ENCODE results near the gene GDPD5. TPM values are rescaled to one million over a fixed set of nuclear protein-coding genes. Genes with fewer than 3 reads are reported as not detected.

Gene GDPD5
- total RNA-seq, 2 donors from 2014 or later: 3.0 to 8.6 TPM

- 89 to 98% methylated on average over 1 to 2 of the region's 2 CpGs for WGBS, 2 experiments (ENCODE audit: insufficient coverage in 1 of 2, insufficient read length in 1 of 2)
- Mint-ChIP-seq H3K4me1 (peaks cover 10% of the 10 kb centered on the region), H3K27me3 (ENCODE audit: insufficient read depth) (peaks cover 1% of the 10 kb centered on the region), H3K9me3 (no peaks in the 10 kb centered on the region), H3K4me3 (no peak overlapping the region), H3K27ac (no peak overlapping the region), H3K36me3 (ENCODE audit: low read depth) (no peaks in the 10 kb centered on the region)
- Histone ChIP-seq H3K9me3 (ENCODE audit: control insufficient read depth, low read length) (no peaks in the 10 kb centered on the region), H3K9ac (ENCODE audit: extremely low read depth, low read length, poor library complexity, severe bottlenecking) (no peak overlapping the region), H3K4me3 (ENCODE audit: low read length) (no peak overlapping the region), H3K36me3 (ENCODE audit: control insufficient read depth, insufficient read depth, low read length) (no peaks in the 10 kb centered on the region), H3K4me1 (ENCODE audit: control insufficient read depth, insufficient read depth, low read length) (peaks cover 7% of the 10 kb centered on the region), H3K27ac (ENCODE audit: low read depth, low read length) (no peak overlapping the region), H3K27me3 (ENCODE audit: control insufficient read depth, insufficient read depth, low read length, poor library complexity, severe bottlenecking) (no peaks in the 10 kb centered on the region)
- no peak for DNase-seq
- no peak for TF ChIP-seq CTCF (conservative IDR thresholded peaks at IDR 0.05)
Measured at GRCh38 chr11:75491465-75491864, 34.3 kb downstream of the GDPD5 start.

GRCh38 chr11:75490221-75491181, 35.2 kb downstream of the GDPD5 start:
- no peak overlapping the region for H3K9ac ChIP-seq (ENCODE audit: extremely low read depth, low read length, poor library complexity, severe bottlenecking)
- Mint-ChIP-seq H3K9me3 (no peaks in the 10 kb centered on the region), H3K36me3 (ENCODE audit: low read depth) (no peaks in the 10 kb centered on the region), H3K27ac (peak overlapping the region; percentile 91), H3K4me3 (no peak overlapping the region), H3K4me1 (peaks cover 10% of the 10 kb centered on the region), H3K27me3 (ENCODE audit: insufficient read depth) (peaks cover 1% of the 10 kb centered on the region)
- H3K27ac ChIP-seq (ENCODE audit: low read depth, low read length): no peak overlapping the region
- no peak for TF ChIP-seq CTCF (conservative IDR thresholded peaks at IDR 0.05)
- H3K4me1 ChIP-seq (ENCODE audit: control insufficient read depth, insufficient read depth, low read length): peaks cover 7% of the 10 kb centered on the region
- peak; percentile 92 for DNase-seq
- WGBS, 2 experiments (ENCODE audit: insufficient coverage in 1 of 2, insufficient read length in 1 of 2): 35 to 49% methylated on average over 4 to 13 of the region's 13 CpGs
- H3K4me3 ChIP-seq (ENCODE audit: low read length): no peak overlapping the region
- H3K27me3 ChIP-seq (ENCODE audit: control insufficient read depth, insufficient read depth, low read length, poor library complexity, severe bottlenecking): no peaks in the 10 kb centered on the region
- H3K9me3 ChIP-seq (ENCODE audit: control insufficient read depth, low read length): no peaks in the 10 kb centered on the region
- no peaks in the 10 kb centered on the region for H3K36me3 ChIP-seq (ENCODE audit: control insufficient read depth, insufficient read depth, low read length)

- Mint-ChIP-seq H3K4me1 (peaks cover 10% of the 10 kb centered on the region), H3K27me3 (ENCODE audit: insufficient read depth) (peaks cover 1% of the 10 kb centered on the region), H3K36me3 (ENCODE audit: low read depth) (no peaks in the 10 kb centered on the region), H3K27ac (no peak overlapping the region), H3K9me3 (no peaks in the 10 kb centered on the region), H3K4me3 (no peak overlapping the region)
- H3K9me3 ChIP-seq (ENCODE audit: control insufficient read depth, low read length): no peaks in the 10 kb centered on the region
- no peaks in the 10 kb centered on the region for H3K36me3 ChIP-seq (ENCODE audit: control insufficient read depth, insufficient read depth, low read length)
- no peak overlapping the region for H3K4me3 ChIP-seq (ENCODE audit: low read length)
- DNase-seq: no peak
- no peak overlapping the region for H3K9ac ChIP-seq (ENCODE audit: extremely low read depth, low read length, poor library complexity, severe bottlenecking)
- H3K27me3 ChIP-seq (ENCODE audit: control insufficient read depth, insufficient read depth, low read length, poor library complexity, severe bottlenecking): no peaks in the 10 kb centered on the region
- H3K4me1 ChIP-seq (ENCODE audit: control insufficient read depth, insufficient read depth, low read length): peaks cover 7% of the 10 kb centered on the region
- H3K27ac ChIP-seq (ENCODE audit: low read depth, low read length): no peak overlapping the region
- 92 to 100% methylated on average over 1 to 4 of the region's 4 CpGs for WGBS, 2 experiments (ENCODE audit: insufficient coverage in 1 of 2, insufficient read length in 1 of 2)
- no peak for TF ChIP-seq CTCF (conservative IDR thresholded peaks at IDR 0.05)
Measured at GRCh38 chr11:75487365-75487764, 38.4 kb downstream of the GDPD5 start.
